CD14-positive monocyte (primary cell): Measurements from ENCODE around the gene RAB3C. TPM values are rescaled to one million over a fixed set of nuclear protein-coding genes. Genes with fewer than 3 reads are reported as not detected.

Experiments
- DNase-seq, 3 donors: peaks; one replicate each; pipeline ENCODE4 v3.0.0-alpha.2; 2011 to 2022
- H2AFZ ChIP-seq: 2 replicates; pipeline ENCODE4 v1.6.0; 2012; ENCODE audit warnings: mild to moderate bottlenecking, low read depth, low read length, inconsistent platforms; ENCODE audit not compliant: insufficient read depth, poor library complexity, severe bottlenecking
- H3K27ac ChIP-seq, 2 donors: 1 replicate in 1 of 2; 2 replicates in 1 of 2; pipeline ENCODE4 v1.5.1; 2012 to 2013; ENCODE audit warnings: low read length in 2 of 2, control low read depth in 1 of 2, inconsistent platforms in 1 of 2, low read depth in 1 of 2, mild to moderate bottlenecking in 1 of 2
- H3K27me3 ChIP-seq, 2 donors: one replicate each; pipeline versions ENCODE4 v1.6.0 to v1.6.1; 2011 to 2013; ENCODE audit warnings: low read length in 2 of 2; ENCODE audit not compliant: control insufficient read depth in 2 of 2, insufficient read depth in 2 of 2
- H3K36me3 ChIP-seq, 2 donors: replicated peaks in 1 of 2; 1 replicate in 1 of 2; 2 replicates in 1 of 2; pipeline versions ENCODE4 v1.5.1 to v1.6.1; 2012 to 2013; ENCODE audit warnings: low read length in 2 of 2, control low read depth in 1 of 2, inconsistent platforms in 1 of 2, mild to moderate bottlenecking in 1 of 2; ENCODE audit not compliant: insufficient read depth in 2 of 2, control insufficient read depth in 1 of 2
- H3K4me1 ChIP-seq, 2 donors: 1 replicate in 1 of 2; 2 replicates in 1 of 2; pipeline versions ENCODE4 v1.5.1 to v1.6.1; 2012 to 2013; ENCODE audit warnings: low read length in 2 of 2, control low read depth in 1 of 2, inconsistent platforms in 1 of 2, mild to moderate bottlenecking in 1 of 2, moderate library complexity in 1 of 2; ENCODE audit not compliant: insufficient read depth in 2 of 2, control insufficient read depth in 1 of 2
- H3K4me2 ChIP-seq: replicated peaks from 2 replicates; pipeline ENCODE3; 2012; ENCODE audit warnings: low read length, moderate library complexity, mild to moderate bottlenecking; ENCODE audit not compliant: poor library complexity, severe bottlenecking; ENCODE audit errors: extremely low read depth
- H3K4me3 ChIP-seq, 3 experiments: fragments of 200-600 bp in 1 of 3; sonication (generic) in 1 of 3; replicated peaks in 1 of 3; 1 replicate in 2 of 3; 2 replicates in 1 of 3; pipeline ENCODE4 v1.5.1; 2011 to 2013; ENCODE audit warnings: low read length in 3 of 3, mild to moderate bottlenecking in 3 of 3, control low read depth in 2 of 3, low read depth in 2 of 3, inconsistent platforms in 1 of 3, moderate library complexity in 1 of 3
- H3K79me2 ChIP-seq: 2 replicates; pipeline ENCODE4 v1.6.0; 2012; ENCODE audit warnings: mild to moderate bottlenecking, control low read depth, inconsistent platforms, low read length, moderate library complexity; ENCODE audit not compliant: insufficient read depth
- H3K9ac ChIP-seq: 2 replicates; pipeline ENCODE4 v1.6.0; 2017; ENCODE audit warnings: low read length, mild to moderate bottlenecking; ENCODE audit not compliant: insufficient read depth, poor library complexity, severe bottlenecking
- H3K9me3 ChIP-seq, 2 donors: replicated peaks in 1 of 2; 1 replicate in 1 of 2; 2 replicates in 1 of 2; pipeline versions ENCODE4 v1.5.1 to v1.6.1; 2012 to 2013; ENCODE audit warnings: low read length in 2 of 2, control low read depth in 1 of 2; ENCODE audit not compliant: control insufficient read depth in 1 of 2, insufficient read depth in 1 of 2
- H4K20me1 ChIP-seq: 2 replicates; pipeline ENCODE4 v1.6.0; 2012; ENCODE audit warnings: mild to moderate bottlenecking, low read length, control low read depth, moderate library complexity; ENCODE audit not compliant: insufficient read depth
- H3K27ac Mint-ChIP-seq, 7 donors: one replicate each; pipeline ENCODE4 v1.8.0; 2020; ENCODE audit warnings: mild to moderate bottlenecking in 7 of 7, mixed read lengths in 7 of 7, moderate library complexity in 6 of 7, inconsistent platforms in 2 of 7
- H3K27me3 Mint-ChIP-seq, 3 donors: one replicate each; pipeline ENCODE4 v1.8.0; 2021 to 2022; ENCODE audit warnings: low read depth in 3 of 3, mild to moderate bottlenecking in 3 of 3, mixed read lengths in 3 of 3, moderate library complexity in 3 of 3, inconsistent platforms in 1 of 3
- H3K36me3 Mint-ChIP-seq, 2 donors: one replicate each; pipeline ENCODE4 v1.8.0; 2020; ENCODE audit warnings: mixed read lengths in 2 of 2, inconsistent platforms in 1 of 2, mild to moderate bottlenecking in 1 of 2
- H3K4me1 Mint-ChIP-seq: one replicate; pipeline ENCODE4 v1.8.0; 2020; ENCODE audit warnings: mild to moderate bottlenecking, mixed read lengths
- H3K4me3 Mint-ChIP-seq, 2 donors: one replicate each; pipeline ENCODE4 v1.8.0; 2020; ENCODE audit warnings: mild to moderate bottlenecking in 2 of 2, mixed read lengths in 2 of 2, moderate library complexity in 1 of 2
- H3K9me3 Mint-ChIP-seq, 7 donors: one replicate each; pipeline ENCODE4 v1.8.0; 2020 to 2022; ENCODE audit warnings: mixed read lengths in 7 of 7, mild to moderate bottlenecking in 6 of 7, moderate library complexity in 6 of 7, inconsistent platforms in 2 of 7
- CTCF ChIP-seq: fragments of 200-600 bp; IDR thresholded peaks from one replicate; pipeline ENCODE4 v1.8.0; 2022; ENCODE audit warnings: antibody characterized with exemption, mild to moderate bottlenecking
- WGBS: methylation state at CpG from one replicate; pipeline ENCODE4 v1.1.5; 2013; ENCODE audit warnings: missing lambda C conversion rate; ENCODE audit not compliant: insufficient coverage; 5-methylcytosine and 5-hydroxymethylcytosine counted together
- intact Hi-C, 2 donors: fragments of 100-400 bp; cut with micrococcal nuclease; formaldehyde crosslinking; loops; one replicate each; pipeline versions ENCODE4 v1.15.0 to v1.15.1; 2023
- polyA plus RNA-seq, 3 donors: library from polyadenylated mRNA; depleted of rRNA in 1 of 3; unstranded in 2 of 3; stranded (reverse) in 1 of 3; fragments of 300-500 nt in 2 of 3; fragments of >200 nt in 1 of 3; fragmentation: Illumina TruSeq in 2 of 3; gene quantifications; 1 replicate in 2 of 3; 2 replicates in 1 of 3; pipeline ENCODE4 v1.2.3, GENCODE V29; 2012 to 2021

The RAB3C gene
- polyA plus RNA-seq, 3 donors: under 0.01 to 0.81 TPM; not detected in 1

GRCh38 chr5:58836351-58836750 lies 253.5 kb downstream of the RAB3C start:
- DNase-seq: no peak
- H3K9me3 Mint-ChIP-seq: peaks cover 9 to 24% (median 11%) of the 10 kb centered on the region in 7 donors
- no peak for TF ChIP-seq CTCF
- Histone ChIP-seq H3K9ac (no peak overlapping the region), H2AFZ (no peak overlapping the region), H3K27ac (no peak overlapping the region), H3K4me1 (no peaks in the 10 kb centered on the region), H4K20me1 (no peaks in the 10 kb centered on the region), H3K4me2 (no peak overlapping the region), H3K36me3 (no peaks in the 10 kb centered on the region), H3K9me3 (peaks cover 6 to 12% of the 10 kb centered on the region in 2 donors), H3K4me3 (no peak overlapping the region), H3K27me3 (no peaks in the 10 kb centered on the region), H3K79me2 (no peaks in the 10 kb centered on the region)
- H3K36me3 Mint-ChIP-seq: no peaks in the 10 kb centered on the region
- H3K27me3 Mint-ChIP-seq: peaks cover 0 to 2% (median 2%) of the 10 kb centered on the region in 3 donors
- no CpG with 5 or more reads among the region's 3 CpGs for WGBS
- H3K4me1 Mint-ChIP-seq: no peaks in the 10 kb centered on the region
- H3K27ac Mint-ChIP-seq: no peak overlapping the region
- H3K4me3 Mint-ChIP-seq: no peak overlapping the region
- intact Hi-C loops: no loop called here

GRCh38 chr5:58838729-58839128 lies 255.9 kb downstream of the RAB3C start:
- no peak for TF ChIP-seq CTCF
- H2AFZ ChIP-seq: no peak overlapping the region
- H3K27ac ChIP-seq: no peak overlapping the region
- no peaks in the 10 kb centered on the region for H3K36me3 ChIP-seq
- Mint-ChIP-seq H3K36me3 (no peaks in the 10 kb centered on the region), H3K4me1 (no peaks in the 10 kb centered on the region), H3K4me3 (no peak overlapping the region), H3K27me3 (peaks cover 0 to 2% (median 2%) of the 10 kb centered on the region in 3 donors), H3K27ac (no peak overlapping the region), H3K9me3 (peaks cover 9 to 26% (median 13%) of the 10 kb centered on the region in 7 donors)
- H3K27me3 ChIP-seq: no peaks in the 10 kb centered on the region
- H3K9ac ChIP-seq: no peak overlapping the region
- H3K9me3 ChIP-seq: peaks cover 6 to 13% of the 10 kb centered on the region in 2 donors
- no peaks in the 10 kb centered on the region for H3K4me1 ChIP-seq
- H3K79me2 ChIP-seq: no peaks in the 10 kb centered on the region
- no peak overlapping the region for H3K4me3 ChIP-seq
- H4K20me1 ChIP-seq: no peaks in the 10 kb centered on the region
- no peak for DNase-seq
- H3K4me2 ChIP-seq: no peak overlapping the region
- intact Hi-C loops: no loop called here
